ENCODE results near the gene CEBPZOS. TPM values are rescaled to one million over a fixed set of nuclear protein-coding genes. Genes with fewer than 3 reads are reported as not detected.

Gene CEBPZOS
- total and polyA plus RNA-seq, 2 of the 4 experiments (the other 2 are of a cell fraction), result 16.8 to 31.5 TPM

DNA sequence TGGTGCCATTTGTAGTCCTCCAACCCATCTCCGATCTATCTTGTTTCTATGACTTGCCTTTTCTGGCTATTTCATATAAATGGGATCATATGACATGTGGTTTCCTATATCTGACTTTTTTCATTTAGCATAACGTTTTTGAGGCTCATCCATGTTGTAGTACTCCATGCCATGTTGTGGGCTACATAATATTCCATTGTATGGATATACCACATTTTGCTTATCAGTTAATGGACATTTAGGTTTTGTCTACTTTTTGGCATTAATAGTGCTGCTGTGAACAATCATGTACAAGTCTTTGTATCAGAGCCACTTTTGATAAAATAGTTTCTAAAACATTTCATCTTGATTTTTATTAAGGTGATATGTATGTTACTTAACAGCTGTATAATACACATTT lies 7.4 kb downstream of the CEBPZOS start:
- WGBS, 2 experiments (ENCODE audit: extremely low coverage in 2 of 2, insufficient read length in 1 of 2), result no CpG with 5 or more reads among the region's 2 CpGs
- Histone ChIP-seq H2BK5ac (ENCODE audit: low read depth, low read length, poor library complexity, severe bottlenecking) (no peak overlapping the region), H3K23ac (ENCODE audit: low read depth, low read length) (no peak overlapping the region), H3K9me3 (ENCODE audit: control insufficient read depth, insufficient read depth, low read length) (peaks cover 3% of the 10 kb centered on the region), H2BK120ac (ENCODE audit: low read depth, low read length) (no peak overlapping the region), H3K56ac (ENCODE audit: extremely low read depth, insufficient read depth, low read length) (no peak overlapping the region), H4K8ac (ENCODE audit: low read depth in 2 of 2, low read length in 2 of 2) (no peak overlapping the region), H3K9ac (ENCODE audit: low read depth, low read length) (no peak overlapping the region), H3K4me1 (ENCODE audit: control insufficient read depth, insufficient read depth, low read length) (peaks cover 4% of the 10 kb centered on the region; the same call in 1 of the 2 replicates), H3K9me1 (ENCODE audit: insufficient read depth, low read length) (peaks cover 2% of the 10 kb centered on the region; the same call in 1 of the 2 replicates), H3K79me1 (ENCODE audit: low read depth in 1 of 2, low read length in 2 of 2) (peaks cover 26 to 37% of the 10 kb centered on the region in 2 experiments), H3K27me3 (ENCODE audit: control insufficient read depth, insufficient read depth, low read length) (no peaks in the 10 kb centered on the region), H3K14ac (replicated peaks; ENCODE audit: low read depth, low read length) (no peak overlapping the region), H2AK9ac (replicated peaks; ENCODE audit: low read depth, low read length, poor library complexity) (no peak overlapping the region), H3K36me3 (ENCODE audit: control insufficient read depth, insufficient read depth, low read length) (peaks cover 23% of the 10 kb centered on the region), H3K18ac (ENCODE audit: low read depth, low read length) (no peak overlapping the region), H3K4me3 (ENCODE audit: insufficient read depth, low read depth, low read length) (no peak overlapping the region), H2BK15ac (ENCODE audit: low read depth, low read length) (no peak overlapping the region), H4K20me1 (ENCODE audit: insufficient read depth, low read length) (peaks cover 9% of the 10 kb centered on the region; the same call in 1 of the 2 replicates), H2AK5ac (ENCODE audit: low read depth, low read length) (no peak overlapping the region), H3K27ac (ENCODE audit: insufficient read depth, low read length) (no peak overlapping the region), H2AFZ (replicated peaks; ENCODE audit: low read length, poor library complexity) (no peak overlapping the region), H2BK20ac (ENCODE audit: low read depth, low read length) (no peak overlapping the region), H3K4me2 (ENCODE audit: low read depth, low read length) (no peak overlapping the region), H4K91ac (ENCODE audit: insufficient read depth, low read depth, low read length) (no peak overlapping the region), H4K5ac (ENCODE audit: low read depth, low read length) (no peak overlapping the region), H3K4ac (ENCODE audit: low read depth, low read length) (no peak overlapping the region)
- dilution Hi-C loops (cut with HindIII; ENCODE audit: low sequenced_read_pairs, unreplicated experiment) (no loop called here), intact Hi-C loops (cut with micrococcal nuclease) (no loop called here), in situ Hi-C loops (cut with MboI; ENCODE audit: low sequenced_read_pairs) (no loop called here)
- TF ChIP-seq MAZ (IDR thresholded peaks at IDR 0.05; ENCODE audit: borderline replicate concordance, low read depth, low read length) (no peak), MAFK (IDR thresholded peaks at IDR 0.05; ENCODE audit: low read depth, low read length) (no peak), MXI1 (IDR thresholded peaks at IDR 0.05; ENCODE audit: borderline replicate concordance, low read depth, low read length) (no peak), CEBPB (IDR thresholded peaks at IDR 0.05; ENCODE audit: low read depth, low read length) (no peak), BHLHE40 (IDR thresholded peaks at IDR 0.05; ENCODE audit: low read depth, low read length) (no peak), SMC3 (IDR thresholded peaks at IDR 0.05; ENCODE audit: low read depth, low read length) (no peak), NFE2L2 (IDR thresholded peaks at IDR 0.05; ENCODE audit: low read depth, low read length) (no peak), FOS (IDR thresholded peaks at IDR 0.05; ENCODE audit: low read depth, low read length) (no peak), CHD1 (IDR thresholded peaks at IDR 0.05; ENCODE audit: low read depth, low read length) (no peak), RFX5 (IDR thresholded peaks at IDR 0.05; ENCODE audit: low read depth, low read length) (no peak), RCOR1 (IDR thresholded peaks at IDR 0.05; ENCODE audit: insufficient replicate concordance, low read length) (no peak), RAD21 (IDR thresholded peaks at IDR 0.05; ENCODE audit: low read length) (no peak)
- TF ChIP-seq, protein P1, sequence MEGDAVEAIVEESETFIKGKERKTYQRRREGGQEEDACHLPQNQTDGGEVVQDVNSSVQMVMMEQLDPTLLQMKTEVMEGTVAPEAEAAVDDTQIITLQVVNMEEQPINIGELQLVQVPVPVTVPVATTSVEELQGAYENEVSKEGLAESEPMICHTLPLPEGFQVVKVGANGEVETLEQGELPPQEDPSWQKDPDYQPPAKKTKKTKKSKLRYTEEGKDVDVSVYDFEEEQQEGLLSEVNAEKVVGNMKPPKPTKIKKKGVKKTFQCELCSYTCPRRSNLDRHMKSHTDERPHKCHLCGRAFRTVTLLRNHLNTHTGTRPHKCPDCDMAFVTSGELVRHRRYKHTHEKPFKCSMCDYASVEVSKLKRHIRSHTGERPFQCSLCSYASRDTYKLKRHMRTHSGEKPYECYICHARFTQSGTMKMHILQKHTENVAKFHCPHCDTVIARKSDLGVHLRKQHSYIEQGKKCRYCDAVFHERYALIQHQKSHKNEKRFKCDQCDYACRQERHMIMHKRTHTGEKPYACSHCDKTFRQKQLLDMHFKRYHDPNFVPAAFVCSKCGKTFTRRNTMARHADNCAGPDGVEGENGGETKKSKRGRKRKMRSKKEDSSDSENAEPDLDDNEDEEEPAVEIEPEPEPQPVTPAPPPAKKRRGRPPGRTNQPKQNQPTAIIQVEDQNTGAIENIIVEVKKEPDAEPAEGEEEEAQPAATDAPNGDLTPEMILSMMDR (conservative IDR thresholded peaks at IDR 0.05; ENCODE audit: low read depth, low read length), result no peak
- TF ChIP-seq, protein P2, sequence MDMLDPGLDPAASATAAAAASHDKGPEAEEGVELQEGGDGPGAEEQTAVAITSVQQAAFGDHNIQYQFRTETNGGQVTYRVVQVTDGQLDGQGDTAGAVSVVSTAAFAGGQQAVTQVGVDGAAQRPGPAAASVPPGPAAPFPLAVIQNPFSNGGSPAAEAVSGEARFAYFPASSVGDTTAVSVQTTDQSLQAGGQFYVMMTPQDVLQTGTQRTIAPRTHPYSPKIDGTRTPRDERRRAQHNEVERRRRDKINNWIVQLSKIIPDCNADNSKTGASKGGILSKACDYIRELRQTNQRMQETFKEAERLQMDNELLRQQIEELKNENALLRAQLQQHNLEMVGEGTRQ (IDR thresholded peaks at IDR 0.05; ENCODE audit: low read depth, low read length), result no peak
- POLR2A ChIA-PET (ENCODE audit: unreplicated experiment), result no interaction called here
- ATAC-seq (ENCODE audit: low read depth) (no peak), DNase-seq (no peak)
- no TSS peak for BruUV-seq (replicated peaks)
- CTCF ChIA-PET, result interaction anchor here (0.9 kb wide), 1 partner anchor 12 kb away, joined by 4 read pairs; no protein-coding TSS in a partner anchor
